SU-DHL-6 (cell line): ENCODE data around the gene ZC3H4.

ENCODE experiments used
- H2AFZ ChIP-seq: fragments of 200-600 bp; sonication (generic); 2 replicates; pipeline ENCODE4 v1.6.1; 2014; ENCODE audit warnings: low read depth, mild to moderate bottlenecking, moderate library complexity, mixed read lengths, antibody characterized with exemption, low read length; ENCODE audit not compliant: severe bottlenecking
- H3F3A ChIP-seq: fragments of 200-600 bp; shearing (Covaris generic); 2 replicates; pipeline ENCODE4 v1.6.0; 2016; ENCODE audit warnings: antibody characterized with exemption, mild to moderate bottlenecking; ENCODE audit not compliant: insufficient read depth
- H3K27ac ChIP-seq: fragments of 200-600 bp; sonication (generic); 2 replicates; pipeline ENCODE4 v1.5.1; 2016; ENCODE audit warnings: low read depth, mild to moderate bottlenecking, low read length, moderate library complexity, mixed read lengths
- H3K27me3 ChIP-seq: fragments of 200-600 bp; sonication (generic), shearing (Covaris generic); 2 replicates; pipeline ENCODE4 v1.6.0; 2014; ENCODE audit warnings: mild to moderate bottlenecking, low read length
- H3K36me3 ChIP-seq: fragments of 200-600 bp; sonication (generic); 2 replicates; pipeline ENCODE4 v1.6.1; 2014; ENCODE audit warnings: mild to moderate bottlenecking, low read length, mixed read lengths
- H3K4me2 ChIP-seq: fragments of 300-600, 200-600 bp; shearing (Covaris generic), sonication (generic); 2 replicates; pipeline ENCODE4 v1.6.0; 2014; ENCODE audit warnings: low read length, low read depth, mild to moderate bottlenecking; ENCODE audit not compliant: poor library complexity, severe bottlenecking
- H3K4me3 ChIP-seq: fragments of 200-600 bp; sonication (generic); 2 replicates; pipeline ENCODE4 v1.5.1; 2014; ENCODE audit warnings: antibody characterized with exemption, low read length, mild to moderate bottlenecking, mixed read lengths; ENCODE audit not compliant: insufficient read depth, poor library complexity, severe bottlenecking
- H3K79me2 ChIP-seq: fragments of 200-600 bp; sonication (generic); 2 replicates; pipeline ENCODE4 v1.6.1; 2014; ENCODE audit warnings: mild to moderate bottlenecking, low read length, moderate library complexity; ENCODE audit not compliant: insufficient read depth
- H3K9ac ChIP-seq: fragments of 200-600 bp; sonication (generic); 2 replicates; pipeline ENCODE4 v1.7.0; 2014; ENCODE audit warnings: mild to moderate bottlenecking, low read length
- H3K9me2 ChIP-seq: fragments of 200-600 bp; sonication (generic); replicated peaks from 2 replicates; pipeline ENCODE4 v1.6.1; 2014; ENCODE audit warnings: low read length; ENCODE audit not compliant: insufficient read depth
- H3K9me3 ChIP-seq: fragments of 200-600 bp; sonication (generic); 2 replicates; pipeline ENCODE4 v1.6.1; 2014; ENCODE audit warnings: low read length, mixed read lengths; ENCODE audit not compliant: insufficient read depth
- H4K20me1 ChIP-seq: fragments of 200-600 bp; sonication (generic); 2 replicates; pipeline ENCODE4 v1.6.1; 2014; ENCODE audit warnings: low read depth, mild to moderate bottlenecking, antibody characterized with exemption, low read length, moderate library complexity, mixed read lengths
- CTCF ChIP-seq: fragments of 200-600 bp; sonication (generic); IDR thresholded peaks from one replicate; pipeline ENCODE4 v1.5.1; 2017; ENCODE audit warnings: antibody characterized with exemption, mild to moderate bottlenecking, low read length, moderate library complexity; ENCODE audit not compliant: insufficient read depth, poor library complexity, severe bottlenecking
- EZH2phosphoT487 ChIP-seq: fragments of 200-600 bp; sonication (generic), shearing (Covaris generic); conservative IDR thresholded peaks from 2 replicates; pipeline ENCODE4 v1.6.1; 2018; ENCODE audit warnings: mild to moderate bottlenecking, antibody characterized with exemption, low read length, moderate library complexity, mixed read lengths

Gene ZC3H4

GRCh38 chr19:47044946-47045866, 68.4 kb downstream of the ZC3H4 start:
- Histone ChIP-seq H3K9ac (no peak overlapping the region), H3K9me3 (no peaks in the 10 kb centered on the region), H3K36me3 (no peaks in the 10 kb centered on the region), H3K79me2 (peaks cover 10% of the 10 kb centered on the region), H3K27ac (no peak overlapping the region), H2AFZ (no peak overlapping the region), H3K4me3 (no peak overlapping the region), H4K20me1 (no peaks in the 10 kb centered on the region), H3F3A (no peaks in the 10 kb centered on the region), H3K4me2 (no peak overlapping the region), H3K9me2 (no peaks in the 10 kb centered on the region), H3K27me3 (no peaks in the 10 kb centered on the region)
- TF ChIP-seq CTCF (no peak), EZH2phosphoT487 (no peak)

- no peaks in the 10 kb centered on the region for H3K79me2 ChIP-seq
- H4K20me1 ChIP-seq, result no peaks in the 10 kb centered on the region
- no peak for TF ChIP-seq CTCF
- no peak for TF ChIP-seq EZH2phosphoT487
- no peaks in the 10 kb centered on the region for H3K36me3 ChIP-seq
- no peak overlapping the region for H3K9ac ChIP-seq
- H3K4me3 ChIP-seq, result no peak overlapping the region
- no peak overlapping the region for H3K27ac ChIP-seq
- no peaks in the 10 kb centered on the region for H3K27me3 ChIP-seq
- no peaks in the 10 kb centered on the region for H3K9me2 ChIP-seq
- H3K4me2 ChIP-seq, result no peak overlapping the region
- no peaks in the 10 kb centered on the region for H3F3A ChIP-seq
- no peak overlapping the region for H2AFZ ChIP-seq
- H3K9me3 ChIP-seq, result no peaks in the 10 kb centered on the region
These were observed 72.7 kb downstream of the ZC3H4 start for GRCh38 chr19:47040869-47041268.

GRCh38 chr19:47039239-47039874, 74.2 kb downstream of the ZC3H4 start:
- Histone ChIP-seq H3K9ac (no peak overlapping the region), H4K20me1 (no peaks in the 10 kb centered on the region), H3K27ac (no peak overlapping the region), H3K9me2 (no peaks in the 10 kb centered on the region), H3K4me3 (no peak overlapping the region), H3K79me2 (no peaks in the 10 kb centered on the region), H3K4me2 (no peak overlapping the region), H3K27me3 (no peaks in the 10 kb centered on the region), H3K36me3 (no peaks in the 10 kb centered on the region), H2AFZ (no peak overlapping the region), H3F3A (0 out of 2 replicates have a peak, but pooled peaks cover 5% of the 10 kb centered on the region), H3K9me3 (no peaks in the 10 kb centered on the region)
- no peak for TF ChIP-seq EZH2phosphoT487
- no peak for TF ChIP-seq CTCF
